C4-2B (cell line): Measurements from ENCODE around the gene HEXIM2.

Source experiments
- ZFX ChIP-seq: fragments of 450-650 bp; IDR thresholded peaks from 2 replicates; pipeline ENCODE4 v1.6.1; 2017
- TF ChIP-seq, protein P1 (sequence below): fragments of 450-650 bp; conservative IDR thresholded peaks from 2 replicates; pipeline ENCODE4 v1.5.1; 2017; ENCODE audit warnings: mild to moderate bottlenecking

DNA sequence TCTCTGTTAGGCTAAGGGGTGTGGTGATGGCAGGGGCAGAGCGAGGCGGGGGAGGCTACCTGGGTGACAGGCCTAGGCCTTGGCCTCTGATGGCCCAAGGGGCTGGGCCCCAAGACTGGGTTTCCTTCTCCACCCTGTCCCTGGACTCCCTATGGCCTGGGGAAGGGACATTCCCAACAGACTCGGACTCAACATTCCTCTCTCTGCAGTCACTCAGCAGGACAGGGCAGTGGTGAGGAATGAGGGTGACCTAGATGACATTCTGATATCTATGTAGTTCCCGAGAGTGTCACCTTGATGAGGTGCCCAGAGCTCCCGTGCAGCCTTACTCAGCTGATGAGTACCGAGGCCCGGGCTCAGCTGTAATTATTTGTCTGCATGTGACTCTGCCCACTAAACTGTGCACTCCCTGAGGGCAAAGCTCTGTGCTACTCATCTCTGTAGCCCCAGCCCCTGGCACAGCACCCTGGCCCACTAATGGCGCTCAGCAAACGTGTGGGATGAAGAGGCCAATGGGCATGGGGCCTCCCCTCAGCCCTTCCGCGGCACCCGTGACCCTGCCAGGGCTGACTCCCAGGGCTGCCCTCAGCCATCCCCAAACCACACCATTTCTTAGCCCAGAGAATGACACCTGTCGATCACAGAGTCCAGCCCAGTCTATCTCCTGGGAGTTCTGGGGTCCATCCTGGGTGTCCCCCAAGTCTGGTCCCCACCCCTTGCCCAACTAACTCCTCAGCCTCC lies 31.6 kb upstream of the HEXIM2 start:
- TF ChIP-seq, protein P1, sequence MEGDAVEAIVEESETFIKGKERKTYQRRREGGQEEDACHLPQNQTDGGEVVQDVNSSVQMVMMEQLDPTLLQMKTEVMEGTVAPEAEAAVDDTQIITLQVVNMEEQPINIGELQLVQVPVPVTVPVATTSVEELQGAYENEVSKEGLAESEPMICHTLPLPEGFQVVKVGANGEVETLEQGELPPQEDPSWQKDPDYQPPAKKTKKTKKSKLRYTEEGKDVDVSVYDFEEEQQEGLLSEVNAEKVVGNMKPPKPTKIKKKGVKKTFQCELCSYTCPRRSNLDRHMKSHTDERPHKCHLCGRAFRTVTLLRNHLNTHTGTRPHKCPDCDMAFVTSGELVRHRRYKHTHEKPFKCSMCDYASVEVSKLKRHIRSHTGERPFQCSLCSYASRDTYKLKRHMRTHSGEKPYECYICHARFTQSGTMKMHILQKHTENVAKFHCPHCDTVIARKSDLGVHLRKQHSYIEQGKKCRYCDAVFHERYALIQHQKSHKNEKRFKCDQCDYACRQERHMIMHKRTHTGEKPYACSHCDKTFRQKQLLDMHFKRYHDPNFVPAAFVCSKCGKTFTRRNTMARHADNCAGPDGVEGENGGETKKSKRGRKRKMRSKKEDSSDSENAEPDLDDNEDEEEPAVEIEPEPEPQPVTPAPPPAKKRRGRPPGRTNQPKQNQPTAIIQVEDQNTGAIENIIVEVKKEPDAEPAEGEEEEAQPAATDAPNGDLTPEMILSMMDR, result no peak
- TF ChIP-seq ZFX, result no peak
